ENCODE results near the gene JAK1. TPM values are rescaled to one million over a fixed set of nuclear protein-coding genes. Genes with fewer than 3 reads are reported as not detected.

The JAK1 gene
- total and polyA plus RNA-seq, 9 of the 15 experiments (the other 6 are each of a cell fraction or from before 2014, with no cell fraction given) = 9.7 to 44.1 (median 42.5) TPM

DNA sequence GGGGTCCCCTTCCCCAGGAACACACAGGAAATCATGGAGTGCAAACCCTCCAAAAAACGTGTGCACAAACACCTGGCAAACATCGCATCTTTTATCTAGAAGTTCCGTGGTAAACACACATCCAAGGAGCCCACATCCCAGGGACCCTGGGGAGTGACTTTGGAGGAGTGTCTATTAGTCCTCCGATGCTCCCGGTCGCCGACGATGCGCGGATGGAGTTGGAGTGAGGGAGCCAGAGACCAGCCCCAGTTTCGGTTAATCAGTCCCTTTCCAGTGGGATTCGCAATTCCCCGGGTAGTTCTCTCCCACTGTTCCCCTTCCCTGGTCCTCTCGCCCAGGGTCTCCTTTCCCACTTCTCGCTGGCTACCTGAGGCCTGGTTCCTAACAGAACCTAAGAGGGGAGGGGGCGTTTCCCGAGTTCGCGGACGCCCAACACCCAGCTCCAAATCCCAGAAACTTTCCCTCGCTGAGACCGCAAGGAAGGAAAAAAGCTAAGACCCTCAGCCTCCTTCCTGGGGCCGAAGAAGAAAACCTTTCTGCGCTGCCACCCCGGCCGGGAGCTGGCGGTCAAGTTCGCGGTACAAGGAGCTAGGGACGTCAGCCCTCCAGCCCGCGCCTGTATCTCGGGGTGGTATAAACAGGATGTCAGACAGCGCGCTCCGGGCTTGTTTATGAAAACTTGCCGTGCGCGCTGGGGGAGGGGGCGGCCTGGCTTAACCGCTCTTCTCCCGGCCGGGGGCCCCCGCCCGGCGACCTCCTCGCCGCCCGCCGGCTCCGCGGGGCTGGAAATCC lies 787 bp downstream of the JAK1 start (continued):
- TF ChIP-seq, protein P1, sequence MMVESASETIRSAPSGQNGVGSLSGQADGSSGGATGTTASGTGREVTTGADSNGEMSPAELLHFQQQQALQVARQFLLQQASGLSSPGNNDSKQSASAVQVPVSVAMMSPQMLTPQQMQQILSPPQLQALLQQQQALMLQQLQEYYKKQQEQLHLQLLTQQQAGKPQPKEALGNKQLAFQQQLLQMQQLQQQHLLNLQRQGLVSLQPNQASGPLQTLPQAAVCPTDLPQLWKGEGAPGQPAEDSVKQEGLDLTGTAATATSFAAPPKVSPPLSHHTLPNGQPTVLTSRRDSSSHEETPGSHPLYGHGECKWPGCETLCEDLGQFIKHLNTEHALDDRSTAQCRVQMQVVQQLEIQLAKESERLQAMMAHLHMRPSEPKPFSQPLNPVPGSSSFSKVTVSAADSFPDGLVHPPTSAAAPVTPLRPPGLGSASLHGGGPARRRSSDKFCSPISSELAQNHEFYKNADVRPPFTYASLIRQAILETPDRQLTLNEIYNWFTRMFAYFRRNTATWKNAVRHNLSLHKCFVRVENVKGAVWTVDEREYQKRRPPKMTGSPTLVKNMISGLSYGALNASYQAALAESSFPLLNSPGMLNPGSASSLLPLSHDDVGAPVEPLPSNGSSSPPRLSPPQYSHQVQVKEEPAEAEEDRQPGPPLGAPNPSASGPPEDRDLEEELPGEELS (CRISPR knock-in tag; IDR thresholded peaks at IDR 0.05; ENCODE audit: borderline replicate concordance) = 0 out of 2 replicates have a peak, but pooled peaks have one; percentile 15
- TF ChIP-seq ETS2 (tag; IDR thresholded peaks at IDR 0.05; ENCODE audit: borderline replicate concordance, poor library complexity, severe bottlenecking) (no peak), HMG20A (CRISPR knock-in tag; conservative IDR thresholded peaks at IDR 0.05) (no peak), FOXP1 (CRISPR knock-in tag; IDR thresholded peaks at IDR 0.05) (0 out of 2 replicates have a peak, but pooled peaks have one; percentile 2), ZNF785 (CRISPR knock-in tag; IDR thresholded peaks at IDR 0.05) (no peak)

DNA sequence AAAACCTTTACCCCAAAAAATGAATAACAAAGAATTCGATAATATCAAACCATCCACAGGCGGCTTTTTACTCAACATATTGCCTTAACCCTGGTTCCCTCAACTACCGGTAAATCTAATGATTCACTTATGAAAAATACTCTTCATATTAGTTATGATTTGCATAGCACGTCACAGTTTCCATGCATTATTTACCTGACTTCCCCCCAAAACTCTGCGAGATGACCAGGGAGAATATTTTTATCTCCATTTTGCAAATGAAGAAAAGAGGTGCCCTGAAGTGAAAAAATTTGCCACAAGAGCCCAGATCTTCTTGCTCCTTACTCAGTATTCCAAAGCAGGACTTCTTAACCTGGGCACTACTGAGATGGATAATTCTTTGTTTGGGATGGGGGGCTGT lies 2.9 kb downstream of the JAK1 start:
- Histone ChIP-seq H3K9me3 (replicated peaks; ENCODE audit: control insufficient read depth, insufficient read depth, low read depth, low read length) (no peaks in the 10 kb centered on the region), H3K4me2 (ENCODE audit: insufficient read depth, low read length) (no peak overlapping the region), H3K79me2 (ENCODE audit: control insufficient read depth, insufficient read depth, low read length) (peaks cover 76% of the 10 kb centered on the region), H3K36me3 (ENCODE audit: control insufficient read depth, insufficient read depth, low read length) (no peaks in the 10 kb centered on the region; the same call in 2 of the 3 replicates), H3K27me3 (ENCODE audit: control insufficient read depth in 2 of 2, insufficient read depth in 2 of 2, low read length in 2 of 2) (no peaks in the 10 kb centered on the region), H3K9me1 (ENCODE audit: control insufficient read depth, insufficient read depth, low read length) (no peaks in the 10 kb centered on the region), H2AFZ (ENCODE audit: low read depth, low read length) (no peak overlapping the region), H4K20me1 (replicated peaks; ENCODE audit: control insufficient read depth, insufficient read depth, low read length) (peaks cover 16% of the 10 kb centered on the region; the same call in 1 of the 2 replicates), H3K9ac (ENCODE audit: insufficient read depth in 1 of 2, low read depth in 2 of 2, low read length in 2 of 2) (no peak overlapping the region), H3K27ac (ENCODE audit: extremely low read depth, low read depth, low read length) (no peak overlapping the region), H3K4me1 (replicated peaks in 1 of 2; ENCODE audit: control insufficient read depth in 2 of 2, insufficient read depth in 2 of 2, low read length in 2 of 2) (peaks cover 4 to 32% of the 10 kb centered on the region in 2 experiments), H3K4me3 (no peak overlapping the region)
- ATAC-seq = no peak
- in situ Hi-C loops (cut with MboI) (no loop called here), intact Hi-C loops (cut with micrococcal nuclease) (loop anchor here (10.0 kb wide), 1 partner anchor 279 kb away; no protein-coding TSS in a partner anchor)
- no TSS peak for BruUV-seq (replicated peaks)
- POLR2A ChIA-PET = no interaction called here
- 85% methylated on average over 5 of the region's 5 CpGs for WGBS (ENCODE audit: insufficient coverage, low coverage, missing lambda C conversion rate)
- CTCF ChIA-PET (ENCODE audit: low intra/inter-chr PET ratio) = no interaction called here
- FAIRE-seq = no peak
- no peak for DNase-seq (ENCODE audit: extremely low read depth in 1 of 4, low spot score in 3 of 4)
- TF ChIP-seq, protein P2, sequence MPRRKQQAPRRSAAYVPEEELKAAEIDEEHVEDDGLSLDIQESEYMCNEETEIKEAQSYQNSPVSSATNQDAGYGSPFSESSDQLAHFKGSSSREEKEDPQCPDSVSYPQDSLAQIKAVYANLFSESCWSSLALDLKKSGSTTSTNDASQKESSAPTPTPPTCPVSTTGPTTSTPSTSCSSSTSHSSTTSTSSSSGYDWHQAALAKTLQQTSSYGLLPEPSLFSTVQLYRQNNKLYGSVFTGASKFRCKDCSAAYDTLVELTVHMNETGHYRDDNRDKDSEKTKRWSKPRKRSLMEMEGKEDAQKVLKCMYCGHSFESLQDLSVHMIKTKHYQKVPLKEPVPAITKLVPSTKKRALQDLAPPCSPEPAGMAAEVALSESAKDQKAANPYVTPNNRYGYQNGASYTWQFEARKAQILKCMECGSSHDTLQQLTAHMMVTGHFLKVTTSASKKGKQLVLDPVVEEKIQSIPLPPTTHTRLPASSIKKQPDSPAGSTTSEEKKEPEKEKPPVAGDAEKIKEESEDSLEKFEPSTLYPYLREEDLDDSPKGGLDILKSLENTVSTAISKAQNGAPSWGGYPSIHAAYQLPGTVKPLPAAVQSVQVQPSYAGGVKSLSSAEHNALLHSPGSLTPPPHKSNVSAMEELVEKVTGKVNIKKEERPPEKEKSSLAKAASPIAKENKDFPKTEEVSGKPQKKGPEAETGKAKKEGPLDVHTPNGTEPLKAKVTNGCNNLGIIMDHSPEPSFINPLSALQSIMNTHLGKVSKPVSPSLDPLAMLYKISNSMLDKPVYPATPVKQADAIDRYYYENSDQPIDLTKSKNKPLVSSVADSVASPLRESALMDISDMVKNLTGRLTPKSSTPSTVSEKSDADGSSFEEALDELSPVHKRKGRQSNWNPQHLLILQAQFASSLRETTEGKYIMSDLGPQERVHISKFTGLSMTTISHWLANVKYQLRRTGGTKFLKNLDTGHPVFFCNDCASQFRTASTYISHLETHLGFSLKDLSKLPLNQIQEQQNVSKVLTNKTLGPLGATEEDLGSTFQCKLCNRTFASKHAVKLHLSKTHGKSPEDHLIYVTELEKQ (CRISPR knock-in tag; IDR thresholded peaks at IDR 0.05) = no peak
- TF ChIP-seq JUND (IDR thresholded peaks at IDR 0.05; ENCODE audit: borderline replicate concordance, low read depth, low read length) = no peak
- TF ChIP-seq JUND (tag; IDR thresholded peaks at IDR 0.05; ENCODE audit: borderline replicate concordance, low read depth, low read length) = no peak
- TF ChIP-seq ARID2 (IDR thresholded peaks at IDR 0.05) = no peak
- TF ChIP-seq, protein P3, sequence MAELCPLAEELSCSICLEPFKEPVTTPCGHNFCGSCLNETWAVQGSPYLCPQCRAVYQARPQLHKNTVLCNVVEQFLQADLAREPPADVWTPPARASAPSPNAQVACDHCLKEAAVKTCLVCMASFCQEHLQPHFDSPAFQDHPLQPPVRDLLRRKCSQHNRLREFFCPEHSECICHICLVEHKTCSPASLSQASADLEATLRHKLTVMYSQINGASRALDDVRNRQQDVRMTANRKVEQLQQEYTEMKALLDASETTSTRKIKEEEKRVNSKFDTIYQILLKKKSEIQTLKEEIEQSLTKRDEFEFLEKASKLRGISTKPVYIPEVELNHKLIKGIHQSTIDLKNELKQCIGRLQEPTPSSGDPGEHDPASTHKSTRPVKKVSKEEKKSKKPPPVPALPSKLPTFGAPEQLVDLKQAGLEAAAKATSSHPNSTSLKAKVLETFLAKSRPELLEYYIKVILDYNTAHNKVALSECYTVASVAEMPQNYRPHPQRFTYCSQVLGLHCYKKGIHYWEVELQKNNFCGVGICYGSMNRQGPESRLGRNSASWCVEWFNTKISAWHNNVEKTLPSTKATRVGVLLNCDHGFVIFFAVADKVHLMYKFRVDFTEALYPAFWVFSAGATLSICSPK (IDR thresholded peaks at IDR 0.05; ENCODE audit: borderline replicate concordance) = no peak
- no peak for TF ChIP-seq SMAD1 (IDR thresholded peaks at IDR 0.05; ENCODE audit: low read depth, low read length, partially characterized antibody)
- TF ChIP-seq SMARCB1 (IDR thresholded peaks at IDR 0.05; ENCODE audit: insufficient read length, low read depth) = no peak

All from K562 (cell line).